Smooth muscle cell of the coronary artery (primary cell): ENCODE results near the gene ITIH4. TPM values are rescaled to one million over a fixed set of nuclear protein-coding genes. Genes with fewer than 3 reads are reported as not detected.

Experiments used
- total RNA-seq: library from RNA; depleted of rRNA; stranded (reverse); fragments of >200 nt; gene quantifications from 2 replicates; pipeline ENCODE4 v1.2.3, GENCODE V29; 2014; ENCODE audit warnings: low replicate concordance

Gene ITIH4
- 0.82 and 1.1 TPM in 2 replicates for total RNA-seq

GRCh38 chr3:52830535-52831258 is at the start of gene ITIH4:
ITIH4 (minus strand) TSS chr3:52830672; CDS start chr3:52830642, 30 bp downstream.

DNA sequence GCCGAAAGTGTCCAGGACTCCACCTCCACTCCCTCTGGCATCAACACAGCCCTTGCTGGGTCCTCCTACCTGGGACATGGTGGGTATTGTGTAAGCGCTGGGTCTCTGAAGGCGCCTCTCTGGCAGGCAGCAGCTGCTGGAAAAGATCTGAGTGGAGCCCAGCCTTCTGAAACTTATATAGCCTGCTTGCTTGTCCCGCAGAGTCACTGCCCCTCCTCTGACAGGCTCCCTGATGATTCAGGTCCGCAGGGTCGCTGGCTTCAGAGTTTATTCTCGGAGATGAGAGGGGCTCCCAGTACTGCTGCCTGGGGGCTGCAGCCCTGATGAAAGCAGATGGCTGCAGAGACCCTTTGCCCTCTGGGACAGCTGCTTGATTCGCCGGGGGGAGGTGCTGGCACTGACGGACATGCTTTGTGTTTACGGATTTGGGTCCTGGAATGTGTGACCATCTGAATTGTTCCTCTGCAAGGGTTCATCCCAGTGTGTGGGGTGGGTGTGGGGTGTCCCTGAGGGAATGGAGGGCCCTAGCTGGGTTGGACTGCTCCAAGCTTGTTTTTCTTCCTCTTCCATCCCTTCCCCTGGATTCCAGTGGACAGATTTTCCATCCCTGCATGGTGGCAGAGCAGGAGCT is 4.5 kb upstream of the ITIH4 start, which contains the start of gene MUSTN1:
TSS of gene MUSTN1 (minus strand) at position 149 of the 631 bp plus-strand sequence. CDS start at position 78, 71 bp downstream.

DNA sequence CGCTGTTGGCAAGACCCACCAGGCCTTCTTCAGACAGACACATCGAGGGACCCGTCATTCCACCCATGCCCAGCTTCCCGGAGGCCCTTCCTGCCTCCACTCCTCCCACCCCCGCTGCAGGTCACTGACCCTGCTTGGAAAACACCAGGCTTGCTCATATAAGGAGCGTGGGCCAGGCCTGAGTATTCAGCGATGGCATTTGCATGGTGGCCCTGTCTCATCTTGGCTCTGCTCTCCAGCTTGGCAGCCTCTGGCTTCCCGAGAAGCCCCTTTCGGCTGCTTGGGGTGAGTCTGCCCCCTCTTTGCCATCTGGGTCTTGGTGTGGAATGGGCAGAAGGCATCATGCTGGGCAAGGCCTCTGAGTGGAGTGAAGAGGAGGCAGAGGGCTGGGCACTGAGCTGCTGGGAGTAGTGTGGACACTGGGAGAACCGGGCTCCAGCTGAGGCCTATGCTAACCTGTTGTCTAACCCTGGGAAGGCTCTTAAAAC is 35.8 kb downstream of the ITIH4 start, which contains the start of gene ITIH3:
TSS of gene ITIH3 (plus strand) at position 185 of the 488 bp plus-strand sequence. CDS start at position 193, 8 bp downstream.

GRCh38 chr3:52777127-52777958 is 53.1 kb downstream of the ITIH4 start, which contains the start of gene ITIH1:
ITIH1 (plus strand) TSS chr3:52777599; CDS start chr3:52777616, 17 bp downstream.

DNA sequence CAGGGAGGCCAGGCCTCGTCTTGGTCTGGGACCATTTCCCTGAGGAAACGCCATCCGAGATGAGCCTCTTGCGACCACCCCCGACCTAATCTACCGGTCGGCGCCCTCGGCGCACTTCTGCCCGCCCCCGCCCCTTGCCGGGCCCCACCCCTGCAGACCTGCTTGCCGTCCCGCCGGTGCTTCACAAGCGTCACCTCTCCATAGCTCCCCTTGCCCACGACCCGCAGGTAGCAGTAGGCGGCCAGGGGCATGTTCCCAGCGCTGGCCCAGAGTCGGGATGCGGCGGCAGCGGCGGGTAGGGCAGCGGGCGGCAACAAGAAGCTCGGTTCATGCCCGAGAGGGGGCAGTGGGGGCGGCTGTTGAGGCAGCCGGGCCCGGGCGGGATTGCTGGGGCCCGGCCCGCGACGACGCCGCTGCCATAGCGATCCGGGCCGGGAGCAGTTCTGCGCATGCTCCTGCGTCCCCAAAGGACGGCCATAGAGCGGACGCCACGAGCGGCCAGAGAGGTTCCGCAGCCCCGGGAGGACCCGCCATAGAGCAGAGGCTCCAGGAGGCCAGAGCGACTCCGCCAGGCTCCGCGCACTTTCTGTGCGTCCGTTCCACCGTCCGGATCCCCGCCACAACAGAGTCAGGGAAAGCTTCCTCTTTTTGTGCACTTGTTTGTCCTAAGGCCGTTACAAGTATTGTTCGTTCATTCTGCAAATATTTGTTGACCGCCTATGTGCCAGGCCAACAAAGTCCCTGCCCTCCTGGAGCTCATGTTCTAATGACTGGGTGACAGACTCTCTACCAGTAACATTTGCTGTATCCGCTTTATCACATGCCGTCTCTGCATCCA is 59.8 kb downstream of the ITIH4 start, which contains the start of gene NEK4:
TSS of gene NEK4 (minus strand) at position 445 of the 838 bp plus-strand sequence. CDS start at position 251, 194 bp downstream.

Other genes with a start within 250 kb of the ITIH4 start
- gene PBRM1, start 144.8 kb downstream of the ITIH4 start, total RNA-seq: 37.8 and 46.1 TPM in 2 replicates
- 44.8 and 106 TPM in 2 replicates for gene GNL3, start 144.6 kb downstream of the ITIH4 start, total RNA-seq
- gene GLT8D1, start 124.9 kb downstream of the ITIH4 start, total RNA-seq: 105 and 119 TPM in 2 replicates
- gene SPCS1, start 124.6 kb downstream of the ITIH4 start, total RNA-seq: 14.0 and 42.9 TPM in 2 replicates
- gene NEK4, start 59.7 kb downstream of the ITIH4 start, total RNA-seq: 16.7 and 22.3 TPM in 2 replicates
- gene ITIH1, start 53.1 kb downstream of the ITIH4 start, total RNA-seq: 0.59 TPM in 1 of 2 replicates, not detected in the other
- 2.8 TPM in 1 of 2 replicates, not detected in the other for gene ITIH3, start 35.9 kb downstream of the ITIH4 start, total RNA-seq
- not detected in 2 replicates for gene MUSTN1, start 4.3 kb upstream of the ITIH4 start, total RNA-seq
- 7.5 and 10.9 TPM in 2 replicates for gene STIMATE, start 66.9 kb upstream of the ITIH4 start, total RNA-seq
- 1.2 and 4.2 TPM in 2 replicates for gene SFMBT1, start 215.4 kb upstream of the ITIH4 start, total RNA-seq